Spleen (tissue), 13 donors: ENCODE results near the gene EXOC6B. TPM values are rescaled to one million over a fixed set of nuclear protein-coding genes. Genes with fewer than 3 reads are reported as not detected.

Experiments used
- DNase-seq: peaks from one replicate; pipeline ENCODE4 v3.0.0-alpha.2; 2020
- H3K27ac ChIP-seq, 8 donors: fragments of 200-600 bp; sonication (generic) in 7 of 8; 1 replicate in 4 of 8; 2 replicates in 4 of 8; pipeline versions ENCODE4 v1.5.0 to v1.8.0; 2016 to 2021; ENCODE audit warnings: inconsistent platforms in 4 of 8, mild to moderate bottlenecking in 4 of 8, moderate library complexity in 1 of 8
- H3K27me3 ChIP-seq, 7 donors: fragments of 200-600 bp; sonication (generic) in 6 of 7; replicated peaks in 1 of 7; 1 replicate in 4 of 7; 2 replicates in 3 of 7; pipeline versions ENCODE4 v1.5.0 to v1.8.0; 2016 to 2021; ENCODE audit warnings: inconsistent platforms in 3 of 7, mild to moderate bottlenecking in 1 of 7
- H3K36me3 ChIP-seq, 6 donors: fragments of 200-600 bp; sonication (generic) in 5 of 6; 1 replicate in 4 of 6; 2 replicates in 2 of 6; pipeline versions ENCODE4 v1.5.0 to v1.8.0; 2016 to 2021; ENCODE audit warnings: inconsistent platforms in 2 of 6
- H3K4me1 ChIP-seq, 6 donors: fragments of 200-600 bp; sonication (generic) in 5 of 6; 1 replicate in 3 of 6; 2 replicates in 3 of 6; pipeline versions ENCODE4 v1.5.0 to v1.8.0; 2016 to 2021; ENCODE audit warnings: inconsistent platforms in 3 of 6
- H3K4me3 ChIP-seq, 8 donors: fragments of 200-600 bp; sonication (generic) in 7 of 8; 1 replicate in 4 of 8; 2 replicates in 4 of 8; pipeline versions ENCODE4 v1.5.0 to v1.8.0; 2016 to 2021; ENCODE audit warnings: inconsistent platforms in 4 of 8, mild to moderate bottlenecking in 4 of 8, moderate library complexity in 2 of 8
- H3K9me3 ChIP-seq, 8 donors: fragments of 200-600 bp; sonication (generic) in 7 of 8; 1 replicate in 4 of 8; 2 replicates in 4 of 8; pipeline versions ENCODE4 v1.5.0 to v1.8.0; 2016 to 2021; ENCODE audit warnings: inconsistent platforms in 4 of 8
- POLR2A ChIP-seq, 3 donors: fragments of 450-650 bp; IDR thresholded peaks; one replicate each; pipeline ENCODE4 v1.5.1; 2017; ENCODE audit warnings: antibody characterized with exemption in 3 of 3, mild to moderate bottlenecking in 1 of 3
- POLR2AphosphoS5 ChIP-seq, 3 donors: sonication (generic); formaldehyde crosslinking; IDR thresholded peaks; one replicate each; pipeline ENCODE4 v1.5.1; 2017; ENCODE audit warnings: antibody characterized with exemption in 3 of 3
- WGBS, 5 donors: extraction: QIAGEN DNeasy Blood & Tissue Kit in 3 of 5; methylation state at CpG; one replicate each; pipeline versions ENCODE4 v1.1.5 to v1.1.7; 2013 to 2018; 5-methylcytosine and 5-hydroxymethylcytosine counted together
- intact Hi-C: fragments of 100-400 bp; cut with DNase I; formaldehyde crosslinking; loops from one replicate; pipeline ENCODE4 v1.15.0; 2023; ENCODE audit warnings: low total_unique reads
- long read RNA-seq, 2 donors: transcript quantifications; one replicate each; lab custom pipeline, GENCODE V29; 2026
- polyA plus RNA-seq, 3 donors: library from polyadenylated mRNA; stranded (reverse); fragments of 200-250 nt; gene quantifications; one replicate each; pipeline ENCODE4 v1.2.1, GENCODE V29; 2013
- total RNA-seq, 7 donors: library from RNA; depleted of rRNA in 3 of 7; stranded (reverse); fragments of >200 nt in 3 of 7; fragmentation: NEBNext Ultra II Directional in 4 of 7; extraction: Animal tissue kit (Norgen Biotek cat#: 25700) in 4 of 7; gene quantifications; one replicate each; pipeline versions ENCODE4 v1.1.0 to v1.2.1, GENCODE V29; 2016 to 2021
- TF ChIP-seq, protein P1 (sequence below), 11 experiments: fragments of 200-600 bp in 7 of 11; fragments of 450-650 bp in 4 of 11; sonication (generic) in 4 of 11; IDR thresholded peaks in 8 of 11; conservative IDR thresholded peaks in 3 of 11; 1 replicate in 7 of 11; 2 replicates in 4 of 11; pipeline versions ENCODE4 v1.4.0 to v1.8.0; 2016 to 2021; ENCODE audit warnings: antibody characterized with exemption in 11 of 11, inconsistent platforms in 4 of 11, mild to moderate bottlenecking in 1 of 11
- donor health status: healthy with polysubstance abuse.
- donor health status: DM: no; HTN: no; CAD: no; lungs with moderate emphysema.
- donor health status: DM: no; HTN: no; CAD: no.
- donor health status: Bipolar disorder and iron deficiency.
- donor health status: healthy.
- donor health status: DM: no; HTN: no; CAD: no.
- donor health status: DM: yes; HTN: yes; CAD: no.

Gene EXOC6B
- total RNA-seq (10 to 100 TPM; 13.7 to 27.9 (median 23.0) TPM), polyA plus RNA-seq (1 to 10 TPM; 1.0 to 2.7 (median 1.5) TPM)
- long read RNA-seq, donor 1, result 0 reads
- long read RNA-seq, donor 2, result 0 reads

DNA sequence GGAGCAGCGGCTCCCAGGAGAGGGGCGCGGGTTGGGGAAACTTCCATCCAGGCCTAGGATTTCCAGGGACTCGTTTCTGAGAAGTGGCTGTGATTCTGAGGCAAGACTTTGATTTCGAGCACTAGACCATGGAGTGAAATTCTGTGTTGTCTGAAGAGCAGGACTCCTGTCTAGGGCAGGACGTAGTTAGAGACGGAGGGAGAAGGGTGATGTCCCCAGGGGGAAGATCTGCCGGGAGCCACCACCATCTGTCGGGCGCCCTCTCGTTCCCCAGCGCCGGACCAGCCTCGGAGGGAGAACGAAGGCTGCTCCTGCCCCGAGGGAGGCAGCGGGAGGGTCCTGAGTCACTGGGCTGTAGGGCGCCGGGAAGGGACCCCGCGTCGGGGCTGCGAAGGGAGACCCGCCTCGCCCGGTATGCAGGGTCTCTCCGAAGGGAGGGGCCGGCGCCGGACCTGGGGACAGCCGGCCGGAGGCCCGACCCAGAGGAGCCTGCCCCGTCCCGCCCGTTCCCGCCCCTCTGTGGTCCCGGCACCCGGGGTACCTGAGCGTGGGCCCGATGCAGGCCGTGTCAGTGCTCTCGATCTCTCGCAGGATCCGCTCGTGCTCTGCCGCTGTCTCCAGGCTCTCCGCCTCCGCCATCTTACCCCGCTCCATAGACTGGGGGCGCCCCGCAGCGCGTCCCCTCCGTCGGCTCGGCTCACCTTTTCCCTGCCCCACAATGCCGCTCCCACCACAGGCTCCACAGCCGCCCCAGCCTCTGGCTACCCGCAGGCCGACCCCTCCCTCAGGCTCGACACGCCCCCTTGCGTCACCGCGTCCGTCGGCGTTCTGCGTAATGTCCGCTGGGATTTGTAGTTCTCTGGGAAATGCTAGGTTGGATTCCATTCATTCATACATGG lies at the start of gene EXOC6B:
Gene EXOC6B, minus strand, starts transcription at position 777 of the 899 bp plus-strand sequence.
- intact Hi-C loops, result no loop called here
- peak within 1 kb of the TSS; percentile 69 to 87 (median 82) for H3K4me3 ChIP-seq
- peaks cover 0 to 7% (median 0%) of the 10 kb centered on the region in 7 donors for H3K27me3 ChIP-seq
- DNase-seq, result peak; percentile 95
- peak within 1 kb of the TSS in 7 of 8 donors; percentile 26 to 82 (median 79) for H3K27ac ChIP-seq
- H3K9me3 ChIP-seq, result no peaks in the 10 kb centered on the region
- 1 to 3% (median 2%) methylated on average over 28 to 71 of the region's 71 CpGs for WGBS, 5 donors
- peak; percentile 90 to 94 (median 92) for TF ChIP-seq POLR2AphosphoS5 (IDR thresholded peaks at IDR 0.05)
- TF ChIP-seq, protein P1, sequence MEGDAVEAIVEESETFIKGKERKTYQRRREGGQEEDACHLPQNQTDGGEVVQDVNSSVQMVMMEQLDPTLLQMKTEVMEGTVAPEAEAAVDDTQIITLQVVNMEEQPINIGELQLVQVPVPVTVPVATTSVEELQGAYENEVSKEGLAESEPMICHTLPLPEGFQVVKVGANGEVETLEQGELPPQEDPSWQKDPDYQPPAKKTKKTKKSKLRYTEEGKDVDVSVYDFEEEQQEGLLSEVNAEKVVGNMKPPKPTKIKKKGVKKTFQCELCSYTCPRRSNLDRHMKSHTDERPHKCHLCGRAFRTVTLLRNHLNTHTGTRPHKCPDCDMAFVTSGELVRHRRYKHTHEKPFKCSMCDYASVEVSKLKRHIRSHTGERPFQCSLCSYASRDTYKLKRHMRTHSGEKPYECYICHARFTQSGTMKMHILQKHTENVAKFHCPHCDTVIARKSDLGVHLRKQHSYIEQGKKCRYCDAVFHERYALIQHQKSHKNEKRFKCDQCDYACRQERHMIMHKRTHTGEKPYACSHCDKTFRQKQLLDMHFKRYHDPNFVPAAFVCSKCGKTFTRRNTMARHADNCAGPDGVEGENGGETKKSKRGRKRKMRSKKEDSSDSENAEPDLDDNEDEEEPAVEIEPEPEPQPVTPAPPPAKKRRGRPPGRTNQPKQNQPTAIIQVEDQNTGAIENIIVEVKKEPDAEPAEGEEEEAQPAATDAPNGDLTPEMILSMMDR (IDR thresholded peaks at IDR 0.05 in 8 of 11, conservative IDR thresholded peaks at IDR 0.05 in 3 of 11), result peak in 1 of 11 experiments; percentile 21
- TF ChIP-seq POLR2A (IDR thresholded peaks at IDR 0.05), result peak in 1 of 3 donors; percentile 24
- H3K36me3 ChIP-seq, result no peaks in the 10 kb centered on the region
- peaks cover 10 to 27% (median 20%) of the 10 kb centered on the region in 6 donors for H3K4me1 ChIP-seq

DNA sequence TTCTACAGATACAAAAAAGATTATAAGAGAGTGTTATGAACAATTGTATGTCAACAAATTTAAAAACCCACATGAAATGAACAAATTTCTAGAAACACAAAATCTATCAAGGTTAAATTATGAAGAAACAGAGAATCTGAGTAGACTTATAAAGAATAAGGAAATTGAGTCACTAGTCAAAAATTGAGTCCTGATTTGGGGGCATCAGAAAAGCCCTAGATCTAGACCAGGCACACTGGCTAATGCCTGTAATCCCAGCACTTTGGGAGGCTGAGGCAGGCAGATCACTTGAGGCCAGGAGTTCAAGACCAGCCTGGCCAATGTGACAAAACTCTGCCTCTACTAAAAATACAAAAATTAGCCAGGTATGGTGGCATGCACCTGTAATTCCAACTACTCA lies 46.0 kb upstream of the EXOC6B start:
- intact Hi-C loops, result no loop called here
- no peaks in the 10 kb centered on the region for H3K36me3 ChIP-seq
- H3K9me3 ChIP-seq, result peaks cover 0 to 11% (median 2%) of the 10 kb centered on the region in 8 donors
- no peak overlapping the region for H3K27ac ChIP-seq
- H3K27me3 ChIP-seq, result peaks cover 0 to 36% (median 5%) of the 10 kb centered on the region in 7 donors
- no peaks in the 10 kb centered on the region for H3K4me1 ChIP-seq
- no peak overlapping the region for H3K4me3 ChIP-seq
- TF ChIP-seq POLR2A (IDR thresholded peaks at IDR 0.05) (no peak), POLR2AphosphoS5 (IDR thresholded peaks at IDR 0.05) (no peak)
- TF ChIP-seq, protein P1 (IDR thresholded peaks at IDR 0.05 in 8 of 11, conservative IDR thresholded peaks at IDR 0.05 in 3 of 11), result no peak
- DNase-seq, result no peak

DNA sequence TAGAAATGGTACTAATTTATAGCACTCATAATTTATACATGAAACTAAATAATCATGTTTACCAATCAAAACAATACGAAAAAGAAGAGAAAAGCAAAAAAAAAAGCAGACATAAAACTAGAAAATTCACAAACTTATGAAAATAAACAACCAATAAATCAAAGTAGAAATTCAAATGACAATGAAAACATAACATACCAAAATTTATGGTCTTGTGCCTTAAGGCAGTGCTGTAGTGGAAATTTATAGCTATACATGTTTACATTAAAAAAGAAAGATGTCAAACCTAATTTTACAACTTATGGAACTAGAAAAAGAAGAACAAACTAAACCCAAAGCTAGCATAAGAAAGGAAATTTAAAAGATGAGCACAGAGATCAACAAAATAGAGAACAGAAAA lies 45.2 kb upstream of the EXOC6B start:
- TF ChIP-seq POLR2A (IDR thresholded peaks at IDR 0.05) (no peak), POLR2AphosphoS5 (IDR thresholded peaks at IDR 0.05) (no peak)
- TF ChIP-seq, protein P1 (IDR thresholded peaks at IDR 0.05 in 8 of 11, conservative IDR thresholded peaks at IDR 0.05 in 3 of 11), result no peak
- Histone ChIP-seq H3K4me1 (no peaks in the 10 kb centered on the region), H3K9me3 (peaks cover 0 to 11% (median 2%) of the 10 kb centered on the region in 8 donors), H3K4me3 (no peak overlapping the region), H3K36me3 (no peaks in the 10 kb centered on the region), H3K27ac (no peak overlapping the region), H3K27me3 (peaks cover 0 to 36% (median 5%) of the 10 kb centered on the region in 7 donors)
- no peak for DNase-seq
- intact Hi-C loops, result no loop called here
- 42 to 72% (median 51%) methylated on average over 1 of the region's 1 CpG for WGBS, 5 donors

DNA sequence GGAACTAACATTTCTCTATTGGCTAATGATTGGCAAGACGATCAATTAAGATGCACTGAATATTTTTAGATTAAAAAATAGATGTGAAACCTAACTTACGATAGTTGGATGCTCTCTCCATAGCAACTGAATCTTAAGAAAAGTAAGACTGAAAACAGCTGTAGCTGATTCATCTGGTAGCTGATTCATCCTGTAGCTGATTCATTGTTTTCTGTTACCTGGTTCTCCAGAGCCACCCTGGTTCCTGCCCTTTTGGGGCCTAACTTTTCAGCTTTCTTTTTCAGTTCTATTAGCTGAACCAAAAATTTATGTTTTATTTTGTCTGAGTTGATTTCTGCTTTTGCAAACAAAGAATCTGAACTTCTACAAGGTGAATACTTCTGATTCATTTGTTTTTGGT lies 38.7 kb upstream of the EXOC6B start:
- TF ChIP-seq POLR2A (IDR thresholded peaks at IDR 0.05), result no peak
- TF ChIP-seq, protein P1 (IDR thresholded peaks at IDR 0.05 in 8 of 11, conservative IDR thresholded peaks at IDR 0.05 in 3 of 11), result no peak
- TF ChIP-seq POLR2AphosphoS5 (IDR thresholded peaks at IDR 0.05), result no peak
- WGBS, 5 donors, result 24 to 58% (median 47%) methylated on average over 2 of the region's 2 CpGs
- H3K27me3 ChIP-seq, result peaks cover 0 to 65% (median 24%) of the 10 kb centered on the region in 7 donors
- H3K4me1 ChIP-seq, result peaks cover 5 to 13% (median 9%) of the 10 kb centered on the region in 6 donors
- H3K9me3 ChIP-seq, result no peaks in the 10 kb centered on the region
- DNase-seq, result no peak
- no peak overlapping the region for H3K4me3 ChIP-seq
- no peak overlapping the region for H3K27ac ChIP-seq
- no peaks in the 10 kb centered on the region for H3K36me3 ChIP-seq
- intact Hi-C loops, result no loop called here
